Measurements from ENCODE around the gene OR2A1. TPM values are rescaled to one million over a fixed set of nuclear protein-coding genes. Genes with fewer than 3 reads are reported as not detected.
"Not testable (repeated sequence)": the region's sequence is repeated elsewhere in the genome, so short reads cannot be mapped to it uniquely, and the experiment has no call there.

Gene OR2A1
- total and polyA plus RNA-seq, 2 donors (not counting 1 experiment from before 2014, with no cell fraction given), result 0.31 TPM; not detected in 1

DNA sequence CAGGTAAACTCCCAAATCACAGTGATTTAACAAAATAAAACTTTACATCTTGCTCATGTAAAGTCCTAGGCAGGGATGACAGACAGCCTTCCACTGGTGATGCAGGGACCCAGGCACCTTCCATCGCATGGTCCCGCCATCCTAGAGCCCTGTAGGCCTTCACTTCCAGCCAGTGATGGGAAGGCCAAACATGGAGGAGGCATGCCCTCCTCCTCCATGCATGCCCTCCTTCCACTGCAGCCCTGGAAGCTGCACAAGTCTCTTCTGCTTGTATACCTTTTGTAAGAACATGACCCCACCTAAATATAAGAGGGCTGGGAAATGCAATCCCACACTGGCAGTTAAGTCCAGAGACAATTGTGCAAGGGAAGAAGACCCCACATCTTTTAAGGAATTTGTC, 2.5 kb upstream of the OR2A1 start:
- H3K36me3 ChIP-seq (replicated peaks in 1 of 2; ENCODE audit: control extremely low read depth in 1 of 2, control insufficient read depth in 1 of 2, extremely low read depth in 1 of 2, insufficient read depth in 2 of 2, low read length in 1 of 2); H3K27ac ChIP-seq (ENCODE audit: low read length in 2 of 2); CTCF ChIA-PET; H2AFZ ChIP-seq (ENCODE audit: insufficient read depth, low read depth, low read length, poor library complexity, severe bottlenecking); H3K9ac ChIP-seq (ENCODE audit: low read length); DNase-seq; ATAC-seq (ENCODE audit: low read depth); H4K20me1 ChIP-seq (ENCODE audit: control insufficient read depth, insufficient read depth, low read length, poor library complexity, severe bottlenecking); H3K27me3 ChIP-seq (replicated peaks in 1 of 4; ENCODE audit: control extremely low read depth in 1 of 4, control insufficient read depth in 3 of 4, insufficient read depth in 4 of 4, low read length in 3 of 4); H3K4me2 ChIP-seq (replicated peaks; ENCODE audit: low read depth, low read length, poor library complexity, severe bottlenecking); H3K4me3 ChIP-seq (ENCODE audit: control extremely low read depth in 1 of 5, extremely low read depth in 1 of 5, insufficient read depth in 1 of 5, low read depth in 2 of 5, low read length in 4 of 5); H3K4me1 Mint-ChIP-seq; H3K27ac Mint-ChIP-seq; H3K79me2 ChIP-seq (ENCODE audit: control insufficient read depth, insufficient read depth, low read length); intact Hi-C loops (cut with micrococcal nuclease); H3K9me3 Mint-ChIP-seq (ENCODE audit: insufficient read depth); H3K4me3 Mint-ChIP-seq; H3K4me1 ChIP-seq (ENCODE audit: control insufficient read depth in 2 of 2, insufficient read depth in 2 of 2, low read length in 2 of 2); H3K9me3 ChIP-seq (ENCODE audit: control extremely low read depth in 1 of 3, control insufficient read depth in 2 of 3, insufficient read depth in 1 of 3, low read length in 2 of 3); POLR2A ChIA-PET; H3K27me3 Mint-ChIP-seq: not testable (repeated sequence)
- no CpG with 5 or more reads among the region's 2 CpGs for WGBS (ENCODE audit: insufficient coverage)

DNA sequence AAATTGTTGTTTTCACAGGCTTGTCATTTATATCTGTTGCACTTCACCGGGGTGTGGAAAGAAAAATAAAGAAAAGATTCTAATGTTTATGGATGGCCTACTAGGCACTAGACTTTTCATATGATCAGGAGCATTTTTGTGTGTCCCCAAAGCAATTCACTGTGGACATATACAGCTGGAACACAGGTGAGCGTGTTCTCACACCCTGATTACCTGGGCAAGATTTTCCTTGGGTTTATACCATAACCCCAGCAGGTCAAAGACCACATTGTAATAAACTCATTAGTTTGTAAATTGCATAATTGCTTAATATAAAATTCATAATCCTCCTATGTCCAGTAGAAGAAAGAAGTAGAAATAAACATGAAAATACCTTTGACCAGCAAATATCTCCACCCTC, 1.0 kb upstream of the OR2A1 start:
- H3K27me3 Mint-ChIP-seq; H3K4me2 ChIP-seq (replicated peaks; ENCODE audit: low read depth, low read length, poor library complexity, severe bottlenecking); H3K4me1 ChIP-seq (ENCODE audit: control insufficient read depth in 2 of 2, insufficient read depth in 2 of 2, low read length in 2 of 2); H3K4me1 Mint-ChIP-seq; H3K36me3 ChIP-seq (replicated peaks in 1 of 2; ENCODE audit: control extremely low read depth in 1 of 2, control insufficient read depth in 1 of 2, extremely low read depth in 1 of 2, insufficient read depth in 2 of 2, low read length in 1 of 2); H3K27ac ChIP-seq (ENCODE audit: low read length in 2 of 2); H4K20me1 ChIP-seq (ENCODE audit: control insufficient read depth, insufficient read depth, low read length, poor library complexity, severe bottlenecking); H3K27ac Mint-ChIP-seq; H3K4me3 ChIP-seq (ENCODE audit: control extremely low read depth in 1 of 5, extremely low read depth in 1 of 5, insufficient read depth in 1 of 5, low read depth in 2 of 5, low read length in 4 of 5); H3K9ac ChIP-seq (ENCODE audit: low read length); H3K4me3 Mint-ChIP-seq; H3K27me3 ChIP-seq (replicated peaks in 1 of 4; ENCODE audit: control extremely low read depth in 1 of 4, control insufficient read depth in 3 of 4, insufficient read depth in 4 of 4, low read length in 3 of 4); H3K9me3 ChIP-seq (ENCODE audit: control extremely low read depth in 1 of 3, control insufficient read depth in 2 of 3, insufficient read depth in 1 of 3, low read length in 2 of 3); ATAC-seq (ENCODE audit: low read depth); H2AFZ ChIP-seq (ENCODE audit: insufficient read depth, low read depth, low read length, poor library complexity, severe bottlenecking); DNase-seq; intact Hi-C loops (cut with micrococcal nuclease); H3K79me2 ChIP-seq (ENCODE audit: control insufficient read depth, insufficient read depth, low read length); H3K9me3 Mint-ChIP-seq (ENCODE audit: insufficient read depth); POLR2A ChIA-PET; CTCF ChIA-PET: not testable (repeated sequence)
- WGBS (ENCODE audit: insufficient coverage), result no CpG with 5 or more reads among the region's 2 CpGs

- H3K27ac Mint-ChIP-seq; H3K4me3 Mint-ChIP-seq; DNase-seq; H3K4me2 ChIP-seq (replicated peaks; ENCODE audit: low read depth, low read length, poor library complexity, severe bottlenecking); H2AFZ ChIP-seq (ENCODE audit: insufficient read depth, low read depth, low read length, poor library complexity, severe bottlenecking); H3K27ac ChIP-seq (ENCODE audit: low read length in 2 of 2); H3K9ac ChIP-seq (ENCODE audit: low read length); H3K9me3 ChIP-seq (ENCODE audit: control extremely low read depth in 1 of 3, control insufficient read depth in 2 of 3, insufficient read depth in 1 of 3, low read length in 2 of 3); H3K9me3 Mint-ChIP-seq (ENCODE audit: insufficient read depth); H3K27me3 ChIP-seq (replicated peaks in 1 of 4; ENCODE audit: control extremely low read depth in 1 of 4, control insufficient read depth in 3 of 4, insufficient read depth in 4 of 4, low read length in 3 of 4); H3K4me1 Mint-ChIP-seq; H3K4me1 ChIP-seq (ENCODE audit: control insufficient read depth in 2 of 2, insufficient read depth in 2 of 2, low read length in 2 of 2); H3K79me2 ChIP-seq (ENCODE audit: control insufficient read depth, insufficient read depth, low read length); POLR2A ChIA-PET; H4K20me1 ChIP-seq (ENCODE audit: control insufficient read depth, insufficient read depth, low read length, poor library complexity, severe bottlenecking); ATAC-seq (ENCODE audit: low read depth); H3K27me3 Mint-ChIP-seq; H3K4me3 ChIP-seq (ENCODE audit: control extremely low read depth in 1 of 5, extremely low read depth in 1 of 5, insufficient read depth in 1 of 5, low read depth in 2 of 5, low read length in 4 of 5); H3K36me3 ChIP-seq (replicated peaks in 1 of 2; ENCODE audit: control extremely low read depth in 1 of 2, control insufficient read depth in 1 of 2, extremely low read depth in 1 of 2, insufficient read depth in 2 of 2, low read length in 1 of 2); intact Hi-C loops (cut with micrococcal nuclease); CTCF ChIA-PET: not testable (repeated sequence)
- no CpG with 5 or more reads among the region's 1 CpG for WGBS (ENCODE audit: insufficient coverage)
These were observed 5.3 kb downstream of the OR2A1 start for GRCh38 chr7:144317537-144317936.

GRCh38 chr7:144319547-144319946, 7.3 kb downstream of the OR2A1 start:
- H3K4me1 ChIP-seq (ENCODE audit: control insufficient read depth in 2 of 2, insufficient read depth in 2 of 2, low read length in 2 of 2); DNase-seq; H3K9me3 ChIP-seq (ENCODE audit: control extremely low read depth in 1 of 3, control insufficient read depth in 2 of 3, insufficient read depth in 1 of 3, low read length in 2 of 3); H3K4me1 Mint-ChIP-seq; H3K4me2 ChIP-seq (replicated peaks; ENCODE audit: low read depth, low read length, poor library complexity, severe bottlenecking); H3K9me3 Mint-ChIP-seq (ENCODE audit: insufficient read depth); H3K4me3 Mint-ChIP-seq; H3K36me3 ChIP-seq (replicated peaks in 1 of 2; ENCODE audit: control extremely low read depth in 1 of 2, control insufficient read depth in 1 of 2, extremely low read depth in 1 of 2, insufficient read depth in 2 of 2, low read length in 1 of 2); H3K27me3 ChIP-seq (replicated peaks in 1 of 4; ENCODE audit: control extremely low read depth in 1 of 4, control insufficient read depth in 3 of 4, insufficient read depth in 4 of 4, low read length in 3 of 4); H3K27me3 Mint-ChIP-seq; CTCF ChIA-PET; H3K79me2 ChIP-seq (ENCODE audit: control insufficient read depth, insufficient read depth, low read length); H4K20me1 ChIP-seq (ENCODE audit: control insufficient read depth, insufficient read depth, low read length, poor library complexity, severe bottlenecking); H2AFZ ChIP-seq (ENCODE audit: insufficient read depth, low read depth, low read length, poor library complexity, severe bottlenecking); ATAC-seq (ENCODE audit: low read depth); POLR2A ChIA-PET; H3K27ac ChIP-seq (ENCODE audit: low read length in 2 of 2); H3K27ac Mint-ChIP-seq; H3K4me3 ChIP-seq (ENCODE audit: control extremely low read depth in 1 of 5, extremely low read depth in 1 of 5, insufficient read depth in 1 of 5, low read depth in 2 of 5, low read length in 4 of 5); H3K9ac ChIP-seq (ENCODE audit: low read length); intact Hi-C loops (cut with micrococcal nuclease): not testable (repeated sequence)
- no CpG with 5 or more reads among the region's 2 CpGs for WGBS (ENCODE audit: insufficient coverage)

Data from B cell (primary cell).